ENCODE measurements around the gene IFT80.
A peak's percentile ranks its signal among the peaks of the same experiment; 100 is the strongest.

The IFT80 gene

DNA sequence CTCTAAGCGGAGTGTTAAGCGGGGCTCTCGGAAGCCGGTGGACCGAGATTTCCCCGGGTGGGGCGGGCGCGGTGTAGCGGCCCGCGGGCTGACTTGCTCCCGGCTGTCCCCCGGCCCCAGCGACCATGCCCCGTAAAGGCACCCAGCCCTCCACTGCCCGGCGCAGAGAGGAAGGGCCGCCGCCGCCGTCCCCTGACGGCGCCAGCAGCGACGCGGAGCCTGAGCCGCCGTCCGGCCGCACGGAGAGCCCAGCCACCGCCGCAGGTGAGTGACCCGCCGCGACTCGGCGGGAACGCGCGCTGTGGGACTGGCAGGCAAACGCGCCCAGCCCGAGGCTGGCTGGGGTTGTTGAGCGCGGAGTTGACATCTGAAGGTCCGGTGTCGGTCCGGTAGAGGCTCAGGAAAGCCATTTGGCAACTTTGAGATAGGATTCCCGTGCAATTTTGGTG, 1.7 kb upstream of the IFT80 start:
- DNase-seq (ENCODE audit: low read depth): peak; percentile 6

DNA sequence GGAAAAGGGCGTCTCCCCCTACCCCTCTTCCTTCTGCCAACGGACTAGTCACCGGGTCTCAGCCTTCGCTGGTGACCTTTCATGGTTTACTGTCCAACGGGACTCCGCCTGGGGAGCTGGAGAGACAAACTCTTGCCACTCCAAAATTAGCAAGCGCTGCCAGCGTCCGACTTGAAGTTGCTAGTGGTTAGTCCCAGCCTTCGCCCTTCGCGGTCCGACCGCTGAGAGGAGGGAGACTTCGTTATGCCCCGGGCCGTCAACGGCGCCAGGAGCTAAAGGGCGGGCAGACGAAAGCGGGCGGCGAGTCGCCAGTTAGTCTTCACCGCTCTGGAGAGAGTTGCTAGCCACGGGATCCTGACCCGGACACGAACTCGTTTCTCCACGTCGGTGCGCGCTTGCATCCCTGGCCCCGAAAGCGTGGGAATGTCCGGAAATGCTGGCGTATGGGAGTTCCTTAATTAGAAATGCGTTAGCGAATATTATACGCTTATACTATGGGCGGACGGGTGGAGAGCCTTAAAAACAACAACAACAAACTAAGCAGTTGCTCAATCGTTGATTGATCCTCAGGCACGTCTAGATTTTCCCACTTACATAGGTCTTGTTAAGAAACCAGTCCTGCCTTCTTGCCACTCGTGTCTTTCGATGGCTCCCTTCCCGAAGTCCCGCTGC, 1.1 kb upstream of the IFT80 start:
- DNase-seq (ENCODE audit: low read depth): no peak

DNA sequence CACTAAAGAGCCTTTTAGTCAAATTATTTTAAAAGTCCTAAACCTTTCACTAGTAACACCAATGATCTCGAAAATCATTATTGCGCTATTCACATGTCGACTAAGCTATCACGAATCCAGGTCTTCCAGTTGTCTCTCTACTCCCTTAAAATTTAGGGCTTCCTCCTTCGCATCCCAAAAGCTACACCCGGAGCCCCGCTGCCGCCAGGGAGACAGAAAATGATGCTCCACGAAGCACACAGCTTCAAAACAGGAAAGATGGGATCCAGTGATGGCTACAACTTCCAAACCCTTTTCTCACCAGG, 253 bp downstream of the IFT80 start:
- DNase-seq (ENCODE audit: low read depth): no peak

DNA sequence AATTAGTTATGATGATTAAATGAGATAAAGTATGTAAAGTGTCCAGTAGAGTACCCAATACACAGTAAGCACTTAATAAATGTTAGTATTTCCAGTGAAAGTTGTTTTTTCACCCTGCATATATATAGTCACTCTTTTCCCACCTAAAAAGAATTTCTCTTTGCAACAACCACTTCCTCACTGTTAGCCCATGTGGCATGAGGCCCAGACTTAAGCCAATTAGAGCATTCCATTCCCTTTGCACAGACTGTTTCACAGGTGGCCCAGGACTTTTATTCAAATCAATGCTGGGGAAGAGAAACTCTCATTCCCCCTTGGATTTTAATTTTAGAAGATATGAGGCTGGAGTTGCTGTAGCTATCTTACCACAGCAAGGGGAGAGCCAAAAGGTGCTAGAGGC, 3.7 kb downstream of the IFT80 start:
- DNase-seq (ENCODE audit: low read depth): no peak

DNA sequence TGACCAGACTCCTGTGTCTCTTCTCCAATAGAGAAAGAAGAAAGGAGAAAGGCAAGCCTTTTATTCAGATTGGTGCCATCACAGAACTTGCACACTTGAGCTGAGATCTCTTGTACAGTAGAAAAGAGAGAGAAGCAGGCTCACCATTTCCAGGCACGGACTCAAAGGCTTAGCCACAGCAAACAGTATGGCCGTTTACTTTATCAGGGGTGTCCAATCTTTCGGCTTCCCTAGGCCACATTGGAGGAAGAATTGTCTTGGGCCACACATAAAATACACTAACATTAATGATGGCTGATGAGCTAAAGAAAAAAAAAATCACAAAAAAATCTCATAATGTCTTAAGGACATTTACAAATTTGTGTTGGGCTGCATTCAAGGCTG, 5.0 kb downstream of the IFT80 start:
- no peak for DNase-seq (ENCODE audit: low read depth)

DNA sequence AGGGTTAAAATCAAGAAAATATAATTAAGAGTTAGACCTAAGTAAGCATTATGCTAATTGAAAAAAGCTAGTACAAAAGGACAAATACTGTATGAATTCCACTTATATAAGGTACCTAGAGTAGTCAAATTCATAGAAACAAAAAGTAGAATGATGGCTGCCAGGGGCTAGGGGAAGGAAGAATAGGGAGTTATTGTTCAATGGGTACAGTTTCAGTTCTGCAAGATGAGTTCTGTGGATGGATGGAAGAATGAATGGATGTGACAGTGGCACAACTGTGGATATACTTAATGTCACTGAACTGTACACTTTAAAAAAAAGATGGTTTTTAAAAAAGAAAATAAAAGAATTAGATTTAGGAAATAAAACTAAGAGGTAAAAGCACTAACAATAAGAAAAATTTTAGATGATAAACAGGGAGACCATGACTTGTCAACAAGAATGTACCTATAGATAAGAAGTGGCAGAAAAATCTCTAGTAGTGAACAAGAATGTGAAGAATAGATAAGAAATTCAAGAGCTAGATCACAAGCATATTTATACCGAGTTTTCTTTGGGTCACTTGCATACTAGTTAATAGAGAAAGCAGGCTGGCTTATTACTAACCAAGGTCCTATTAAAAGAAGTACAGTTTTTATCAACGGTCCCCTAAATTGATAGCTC, 5.5 kb downstream of the IFT80 start:
- no peak for DNase-seq (ENCODE audit: low read depth)

DNA sequence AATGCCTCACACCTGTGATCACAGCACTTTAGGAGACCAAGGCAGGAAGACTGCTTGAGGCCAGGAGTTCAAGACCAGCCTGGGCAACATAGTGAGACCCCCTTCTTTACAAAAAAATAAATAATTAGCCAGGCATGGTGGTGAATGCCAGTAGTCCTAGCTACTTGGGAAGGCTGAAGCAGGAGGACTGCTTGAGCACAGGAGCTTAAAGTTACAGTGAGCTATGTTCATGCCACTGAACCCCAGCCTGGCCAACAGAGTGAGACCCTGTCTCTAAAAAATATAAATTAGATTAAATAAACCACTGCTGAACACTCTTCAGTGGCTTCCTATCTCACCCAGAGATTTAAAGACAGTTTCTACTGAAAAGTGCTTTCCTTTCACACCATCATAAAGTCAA, 6.2 kb downstream of the IFT80 start:
- DNase-seq (ENCODE audit: low read depth): no peak

DNA sequence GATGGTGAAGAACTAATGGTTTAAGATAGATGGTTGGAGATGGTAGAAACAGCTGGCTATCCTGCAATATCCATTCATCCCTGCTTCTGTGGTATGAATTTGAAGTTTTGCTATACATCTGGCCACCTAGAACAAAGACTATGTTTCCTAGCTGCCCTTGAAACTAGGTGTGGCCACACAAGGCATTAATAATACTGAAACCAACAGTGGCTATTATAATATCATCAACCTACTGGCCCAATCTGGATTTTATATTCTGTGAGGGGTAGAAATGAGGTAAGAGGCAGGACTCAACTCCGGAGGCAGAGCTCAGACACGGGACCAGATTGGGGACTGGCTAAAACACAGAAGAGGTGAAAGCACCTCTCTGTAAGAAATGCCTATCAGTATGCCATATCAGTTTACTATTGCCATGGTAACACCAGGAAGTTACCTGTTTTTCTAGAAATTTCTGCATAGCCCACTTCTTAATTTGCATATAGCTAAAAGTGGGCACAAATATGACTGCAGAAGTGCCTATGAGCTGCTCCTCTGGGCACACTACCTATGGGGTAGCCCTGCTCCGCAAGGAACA, 8.4 kb downstream of the IFT80 start:
- DNase-seq (ENCODE audit: low read depth): no peak

DNA sequence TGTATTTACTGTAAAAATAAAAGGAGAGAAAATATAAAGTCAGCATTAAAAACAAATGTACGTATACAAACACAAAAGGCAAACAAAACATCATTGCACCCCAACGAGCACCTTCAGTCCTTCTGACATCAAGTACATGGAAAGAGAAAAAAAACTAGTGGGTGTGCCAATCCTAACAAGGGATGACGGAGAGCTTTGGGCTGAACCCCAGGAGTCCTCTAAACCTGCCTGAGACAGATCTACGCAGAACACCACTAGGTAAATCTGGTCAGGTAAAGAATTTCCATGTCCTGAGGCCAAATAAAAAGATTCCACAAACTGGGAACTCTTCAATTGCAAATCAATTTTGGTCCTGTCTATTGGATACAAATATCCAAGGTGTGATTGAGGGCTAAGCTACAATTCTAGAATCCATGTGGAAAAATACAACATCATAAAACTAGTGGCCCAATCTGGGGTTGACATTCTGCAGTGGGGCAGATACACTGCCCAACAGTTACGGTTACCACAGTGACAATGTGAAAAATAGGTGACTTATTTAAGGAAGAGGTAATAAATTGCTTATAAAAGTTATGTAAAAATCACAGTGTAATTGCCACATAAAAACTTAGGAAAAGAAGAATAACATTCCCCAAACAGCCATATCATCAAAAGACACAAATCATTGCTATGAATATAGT, 14.2 kb downstream of the IFT80 start:
- no peak for DNase-seq (ENCODE audit: low read depth)

DNA sequence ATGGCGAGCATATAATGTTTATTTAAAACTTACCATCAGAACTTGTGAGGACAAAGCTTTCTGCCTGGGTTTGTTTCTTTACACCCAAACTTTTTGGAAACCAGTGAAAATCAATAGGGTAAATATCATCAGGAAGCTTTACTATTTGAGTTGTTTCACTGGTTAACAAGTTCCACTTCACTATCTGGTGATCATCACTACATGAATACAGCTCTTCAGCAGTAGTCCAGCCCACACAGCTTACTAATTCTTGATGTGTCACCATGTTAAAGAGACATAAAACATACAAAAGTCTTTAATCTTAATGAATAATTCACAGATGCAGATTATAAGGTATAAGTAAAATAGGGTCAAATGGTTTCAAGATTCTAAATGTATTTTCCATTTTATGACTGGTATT, 17.6 kb downstream of the IFT80 start:
- no peak for DNase-seq (ENCODE audit: low read depth)

DNA sequence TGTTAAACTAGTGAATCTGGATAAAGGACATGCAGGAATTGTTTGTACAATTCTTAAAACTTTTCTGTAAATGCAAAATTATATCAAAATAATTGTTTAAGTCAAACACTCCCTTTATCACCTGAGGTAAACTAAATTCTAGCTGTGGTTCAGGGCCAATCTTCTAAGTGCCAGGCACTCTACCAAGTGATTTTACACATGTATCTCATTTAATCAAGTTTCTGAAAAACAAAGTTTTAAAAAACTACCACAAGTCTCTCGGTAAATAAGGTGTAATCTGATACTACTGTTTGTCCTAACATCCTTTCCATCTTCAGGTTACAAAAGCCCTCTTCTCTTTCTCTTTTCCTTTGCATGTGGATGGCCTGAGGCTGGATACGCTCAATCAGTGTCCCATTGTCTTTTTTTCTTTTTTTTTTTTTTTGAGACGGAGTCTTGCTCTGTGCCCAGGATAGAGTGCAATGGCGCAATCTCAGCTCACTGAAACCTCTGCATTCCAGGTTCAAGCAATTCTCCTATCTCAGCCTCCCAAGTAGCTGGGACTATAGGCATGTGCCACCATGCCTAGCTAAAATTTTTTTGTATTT, 19.3 kb downstream of the IFT80 start:
- no peak for DNase-seq (ENCODE audit: low read depth)

DNA sequence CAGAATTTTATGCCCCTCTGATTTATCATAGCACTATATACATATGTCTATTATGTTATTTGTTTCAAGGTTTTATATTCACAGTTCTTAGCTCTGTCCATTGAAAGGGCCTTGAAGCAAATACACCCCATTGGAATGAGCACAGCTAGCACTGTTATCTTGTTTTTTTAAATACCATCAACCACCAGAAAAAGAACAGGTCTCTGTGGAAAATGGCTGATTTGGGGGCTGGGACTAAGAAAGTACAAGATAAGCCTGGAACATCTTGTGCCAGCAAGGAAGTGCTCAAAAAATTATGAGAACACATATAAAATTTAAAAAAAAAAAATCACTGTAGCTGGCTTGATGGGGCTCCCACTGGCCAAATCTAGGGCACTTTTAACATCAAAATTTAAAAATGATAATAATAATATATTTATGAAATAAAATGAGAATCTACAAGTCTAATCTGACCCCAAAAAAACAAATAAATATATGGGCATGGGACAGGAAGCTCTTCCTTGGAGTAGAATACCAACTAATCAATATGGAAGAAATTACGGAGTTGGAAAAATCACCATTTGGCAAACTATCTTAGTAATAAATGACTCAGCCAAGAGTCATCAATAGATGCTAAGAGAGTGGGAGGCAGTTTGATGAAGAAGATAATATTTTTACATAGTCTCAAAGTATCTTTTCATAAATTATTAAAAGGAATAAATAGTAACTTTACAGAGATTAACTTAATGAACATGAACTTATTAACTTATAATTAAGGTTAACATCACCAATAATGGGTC, 20.5 kb downstream of the IFT80 start:
- no peak for DNase-seq (ENCODE audit: low read depth)

DNA sequence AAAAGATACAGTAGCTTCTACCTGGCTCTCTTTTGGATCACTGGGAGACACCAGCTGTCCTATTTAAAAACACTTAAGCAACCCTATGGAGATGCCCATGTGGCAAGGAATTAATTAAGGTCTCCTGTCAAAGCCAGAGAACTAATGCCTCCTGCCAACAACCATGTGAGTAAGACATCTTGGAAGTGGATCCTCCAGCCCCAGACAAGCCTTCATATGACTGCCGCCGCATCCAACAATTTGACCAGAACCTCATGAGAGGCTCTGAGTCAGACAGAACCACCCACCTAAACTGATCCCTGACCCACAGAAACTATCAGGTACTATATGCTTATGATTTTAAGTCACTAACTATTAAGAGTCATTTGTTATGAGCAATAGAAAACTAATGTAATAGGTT, 22.3 kb downstream of the IFT80 start:
- DNase-seq (ENCODE audit: low read depth): no peak

DNA sequence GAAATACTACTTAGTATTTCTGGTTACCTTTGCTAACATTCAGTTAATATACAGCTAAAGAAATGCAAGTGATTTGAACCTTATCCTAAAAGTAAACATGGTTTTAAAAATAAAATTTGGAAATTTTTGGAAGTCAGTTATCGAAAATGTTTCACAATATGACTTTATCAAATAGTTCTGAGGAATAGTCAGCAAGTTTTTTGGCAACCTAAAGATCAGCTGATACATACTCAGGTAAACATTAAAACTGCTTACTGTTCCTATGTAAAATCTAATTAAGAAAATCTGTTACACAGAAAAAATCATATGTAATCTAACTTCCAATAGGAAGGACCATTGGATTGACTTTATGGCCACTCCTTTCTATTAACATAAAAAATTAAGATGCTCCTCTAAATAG, 24.1 kb downstream of the IFT80 start:
- no peak for DNase-seq (ENCODE audit: low read depth)

DNA sequence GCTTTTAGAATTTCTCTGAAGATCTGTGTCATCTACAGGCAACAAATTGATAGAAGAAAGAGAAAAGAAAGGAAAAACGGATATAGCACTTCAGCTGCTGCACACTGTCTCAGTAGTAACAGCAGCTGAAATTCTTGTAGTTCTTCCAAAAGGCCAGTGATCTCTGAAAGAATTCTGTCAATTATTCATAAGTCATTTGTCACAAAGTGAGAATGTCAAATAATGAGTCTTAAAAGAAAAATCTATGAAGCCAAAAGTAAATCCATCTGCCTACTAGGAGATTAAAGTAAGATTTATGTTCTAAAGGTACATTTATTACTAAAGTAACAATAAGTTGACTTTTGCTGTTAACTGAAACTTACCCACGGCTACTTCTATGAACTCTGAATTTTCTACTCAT, 24.6 kb downstream of the IFT80 start:
- DNase-seq (ENCODE audit: low read depth): no peak

DNA sequence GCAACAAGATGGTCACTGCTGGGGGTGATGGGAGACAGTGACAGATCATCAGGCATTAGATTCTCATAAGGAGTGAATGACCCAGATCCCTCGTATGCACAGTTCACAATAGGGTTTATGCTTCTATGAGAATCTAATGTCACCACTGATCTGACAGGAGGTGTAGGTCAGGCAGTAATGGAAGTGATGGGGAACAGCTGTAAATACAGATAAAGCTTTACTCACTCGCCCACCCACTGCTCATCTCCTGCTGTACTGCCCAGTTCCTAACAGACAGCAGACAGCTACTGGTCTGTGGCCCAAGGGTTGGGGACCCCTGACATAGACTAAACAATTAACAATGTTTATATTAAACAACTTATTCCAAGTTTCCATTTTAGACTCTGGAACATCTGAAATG, 25.4 kb downstream of the IFT80 start:
- no peak for DNase-seq (ENCODE audit: low read depth)

DNA sequence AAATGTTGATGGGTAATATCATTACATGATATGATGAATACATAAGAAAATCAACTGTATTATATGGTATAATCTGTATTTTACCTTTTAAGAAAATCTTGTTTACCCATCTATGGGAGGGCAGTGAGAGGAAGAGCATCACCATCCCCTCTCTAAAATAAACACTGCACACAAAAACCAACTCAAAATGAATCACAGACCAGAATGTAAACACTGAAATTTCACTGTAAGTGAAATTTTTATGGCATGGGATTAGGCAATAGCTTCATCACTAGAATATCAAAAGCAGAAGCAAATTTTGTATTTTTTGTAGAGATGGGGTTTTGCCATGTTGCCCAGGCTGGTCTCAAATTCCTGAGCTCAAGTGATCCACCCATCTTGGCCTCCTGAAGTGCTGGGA, 26.2 kb downstream of the IFT80 start:
- no peak for DNase-seq (ENCODE audit: low read depth)

DNA sequence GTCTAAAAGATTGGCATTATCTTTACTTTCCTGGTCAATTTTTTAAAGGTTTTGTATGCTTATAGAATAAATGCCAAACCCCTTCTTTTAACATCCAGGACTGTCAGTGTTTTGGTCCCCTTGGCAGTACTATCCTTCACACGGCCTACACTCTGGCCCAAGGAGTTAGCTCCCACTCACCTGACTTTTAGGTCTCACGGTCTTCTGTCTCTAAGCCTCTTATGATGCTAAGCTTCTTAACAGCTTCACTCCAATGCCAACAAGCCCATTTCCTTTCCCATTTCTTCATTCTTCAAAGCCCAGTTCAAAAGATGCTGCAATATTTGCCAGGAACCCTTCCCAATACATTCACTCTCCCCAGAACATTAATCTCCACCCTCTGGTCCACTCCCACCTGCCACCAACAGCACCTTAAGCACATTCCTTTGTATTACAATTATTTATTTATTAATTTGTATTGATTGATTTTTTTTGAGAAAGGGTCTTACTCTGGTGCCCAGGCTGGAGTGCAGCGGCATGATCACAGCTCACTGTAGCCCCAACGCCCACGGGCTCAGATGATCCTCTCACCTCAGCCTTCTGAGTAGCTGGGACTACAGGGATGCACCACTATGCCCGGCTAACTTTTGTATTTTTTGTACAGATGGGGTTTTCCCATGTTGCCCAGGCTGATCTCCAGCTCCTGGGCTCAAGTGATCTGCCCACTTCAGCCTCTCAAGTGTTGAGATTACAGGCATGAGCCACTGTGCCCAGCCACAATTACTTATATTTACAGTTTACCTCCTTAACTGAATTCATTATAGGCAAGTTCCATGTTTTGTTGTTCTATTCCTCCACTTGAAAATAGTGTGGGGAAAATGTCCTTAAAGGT, 27.8 kb downstream of the IFT80 start:
- DNase-seq (ENCODE audit: low read depth): no peak

DNA sequence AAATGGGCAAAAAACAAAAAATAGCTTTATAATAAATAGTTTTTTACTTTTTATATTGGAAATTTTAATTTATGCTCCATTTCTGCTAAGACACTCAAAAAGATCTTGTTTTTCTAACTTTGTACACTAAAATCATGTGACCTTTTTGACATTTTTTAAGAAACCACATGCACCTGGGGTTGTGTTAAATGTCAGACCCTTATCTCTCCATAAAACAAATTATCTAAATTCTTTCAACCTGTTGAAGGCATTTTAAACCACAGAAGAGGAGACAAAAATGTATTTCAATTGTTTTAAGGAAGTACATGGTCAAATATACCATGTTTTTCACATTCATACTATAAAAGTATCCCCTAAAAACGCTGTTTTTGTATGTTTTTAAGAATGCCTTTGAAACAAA, 29.2 kb downstream of the IFT80 start:
- DNase-seq (ENCODE audit: low read depth): no peak

DNA sequence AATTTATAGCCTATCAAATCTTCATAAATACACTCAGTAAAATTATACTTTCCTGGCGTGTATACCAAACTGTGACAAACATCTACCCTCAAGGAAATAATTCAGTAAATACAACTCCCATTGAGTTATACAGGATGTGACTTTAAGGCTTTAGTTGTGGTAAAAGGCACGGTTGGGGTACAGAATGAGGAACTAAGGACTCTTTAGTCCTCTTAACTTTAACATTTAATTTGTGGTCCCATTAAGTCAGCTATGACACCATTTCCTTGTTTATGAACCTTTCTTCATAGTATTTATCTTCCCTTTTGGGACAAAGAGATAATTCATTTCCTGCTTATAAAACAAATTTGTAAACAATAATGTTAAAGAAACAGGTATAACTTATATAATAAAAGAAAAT, 30.2 kb downstream of the IFT80 start:
- DNase-seq (ENCODE audit: low read depth): no peak

DNA sequence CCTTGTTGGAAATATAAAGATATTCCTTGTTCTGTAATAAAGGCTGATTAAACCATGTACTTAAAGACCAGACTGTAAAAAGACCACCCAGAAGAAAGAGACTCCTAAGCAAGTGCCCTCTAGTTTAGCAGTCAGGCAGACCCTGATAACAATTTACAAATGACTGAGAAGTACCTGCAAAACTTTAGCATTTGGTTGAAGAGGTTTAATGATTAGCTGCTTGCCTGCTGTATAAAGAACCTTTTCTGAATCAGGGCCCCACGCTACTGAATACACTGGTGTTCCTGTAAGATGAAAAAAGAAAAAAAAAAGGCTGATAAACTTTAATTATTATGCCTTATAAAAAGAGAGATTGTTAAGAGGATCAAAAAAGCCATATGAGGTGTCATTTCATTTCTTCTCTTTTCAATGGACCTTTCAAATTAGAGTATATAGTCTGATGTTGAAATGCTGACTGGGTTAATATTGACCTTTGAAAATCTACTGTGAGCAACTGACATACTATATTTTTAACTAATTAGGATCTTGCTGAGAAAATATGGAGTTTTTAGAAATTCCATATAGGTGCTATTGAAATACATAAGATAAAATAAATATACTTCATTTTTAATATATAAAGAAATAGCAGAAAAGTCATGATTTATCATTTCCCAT, 33.0 kb downstream of the IFT80 start:
- no peak for DNase-seq (ENCODE audit: low read depth)
